ENCODE data around the gene PLXNA4. TPM values are rescaled to one million over a fixed set of nuclear protein-coding genes. Genes with fewer than 3 reads are reported as not detected.

The PLXNA4 gene
- total RNA-seq, 2 donors from 2014 or later, result 9.5 to 18.0 TPM

GRCh38 chr7:132472463-132473120, 103.7 kb downstream of the PLXNA4 start:
- Histone ChIP-seq H3K4me3 (no peak overlapping the region), H3K4me1 (peaks cover 0 to 38% of the 10 kb centered on the region in 2 donors), H3K36me3 (no peaks in the 10 kb centered on the region), H3K27ac (peak overlapping the region; percentile 80 to 90), H3K9me3 (no peaks in the 10 kb centered on the region), H3K27me3 (no peaks in the 10 kb centered on the region)
- DNase-seq (ENCODE audit: low spot score), result peak; percentile 82
- no peak for TF ChIP-seq CTCF (IDR thresholded peaks at IDR 0.05)

- DNase-seq (ENCODE audit: low spot score), result no peak
- Histone ChIP-seq H3K27ac (peak overlapping the region; percentile 80 to 90), H3K27me3 (no peaks in the 10 kb centered on the region), H3K9me3 (no peaks in the 10 kb centered on the region), H3K4me1 (peaks cover 0 to 38% of the 10 kb centered on the region in 2 donors), H3K36me3 (no peaks in the 10 kb centered on the region), H3K4me3 (no peak overlapping the region)
- TF ChIP-seq CTCF (IDR thresholded peaks at IDR 0.05), result no peak
These were observed 104.8 kb downstream of the PLXNA4 start for GRCh38 chr7:132471515-132471914.

GRCh38 chr7:132469681-132470080, 106.6 kb downstream of the PLXNA4 start:
- Histone ChIP-seq H3K27ac (no peak overlapping the region), H3K36me3 (no peaks in the 10 kb centered on the region), H3K9me3 (no peaks in the 10 kb centered on the region), H3K4me3 (no peak overlapping the region), H3K4me1 (peaks cover 0 to 35% of the 10 kb centered on the region in 2 donors), H3K27me3 (no peaks in the 10 kb centered on the region)
- no peak for DNase-seq (ENCODE audit: low spot score)
- TF ChIP-seq CTCF (IDR thresholded peaks at IDR 0.05), result no peak

GRCh38 chr7:132469264-132469663, 107.0 kb downstream of the PLXNA4 start:
- DNase-seq (ENCODE audit: low spot score), result no peak

GRCh38 chr7:132466367-132466766, 109.9 kb downstream of the PLXNA4 start:
- no peak overlapping the region for H3K4me3 ChIP-seq
- H3K36me3 ChIP-seq, result no peaks in the 10 kb centered on the region
- no peak for TF ChIP-seq CTCF (IDR thresholded peaks at IDR 0.05)
- DNase-seq (ENCODE audit: low spot score), result no peak
- H3K9me3 ChIP-seq, result no peaks in the 10 kb centered on the region
- no peak overlapping the region for H3K27ac ChIP-seq
- H3K4me1 ChIP-seq, result peaks cover 0 to 23% of the 10 kb centered on the region in 2 donors
- H3K27me3 ChIP-seq, result no peaks in the 10 kb centered on the region

More at GRCh38 chr7:132469264-132469663, 107.0 kb downstream of the PLXNA4 start:
- no peak for TF ChIP-seq CTCF (IDR thresholded peaks at IDR 0.05)
- Histone ChIP-seq H3K27ac (no peak overlapping the region), H3K27me3 (no peaks in the 10 kb centered on the region), H3K9me3 (no peaks in the 10 kb centered on the region), H3K36me3 (no peaks in the 10 kb centered on the region), H3K4me1 (peaks cover 0 to 35% of the 10 kb centered on the region in 2 donors), H3K4me3 (no peak overlapping the region)

GRCh38 chr7:132465516-132465915, 110.8 kb downstream of the PLXNA4 start:
- H3K36me3 ChIP-seq, result no peaks in the 10 kb centered on the region
- no peaks in the 10 kb centered on the region for H3K27me3 ChIP-seq
- no peak overlapping the region for H3K27ac ChIP-seq
- H3K4me3 ChIP-seq, result no peak overlapping the region
- no peak for TF ChIP-seq CTCF (IDR thresholded peaks at IDR 0.05)
- H3K4me1 ChIP-seq, result peaks cover 0 to 23% of the 10 kb centered on the region in 2 donors
- no peaks in the 10 kb centered on the region for H3K9me3 ChIP-seq
- DNase-seq (ENCODE audit: low spot score), result no peak

Data from right atrium auricular region (tissue), 2 donors.